Endothelial cell of umbilical vein (primary cell): ENCODE measurements around the gene TRRAP. TPM values are rescaled to one million over a fixed set of nuclear protein-coding genes. Genes with fewer than 3 reads are reported as not detected.
"Not testable (repeated sequence)": the region's sequence is repeated elsewhere in the genome, so short reads cannot be mapped to it uniquely, and the experiment has no call there.

Experiments used
- BruUV-seq: library from RNA; stranded (reverse); fragments of 400-500 nt; replicated peaks from 2 replicates; lab custom pipeline; 2021; lab: Mats Ljungman, UMichigan
- CTCF ChIA-PET: fragments of 300-600, 350-600 bp; sonication (Branson Sonifier 250); formaldehyde crosslinking; loops from one replicate; lab custom pipeline; 2021; ENCODE audit warnings: antibody characterized with exemption, inconsistent platforms; lab: Charles Lee
- POLR2A ChIA-PET: fragments of 300-600, 350-600 bp; sonication (Branson Sonifier 250); formaldehyde crosslinking; loops from one replicate; lab custom pipeline; 2021; ENCODE audit warnings: antibody characterized with exemption, inconsistent platforms; lab: Charles Lee
- DNase-seq: peaks from one replicate; pipeline ENCODE4 v3.0.0-alpha.2; 2011; ENCODE audit warnings: low read depth, low spot score
- FAIRE-seq: peaks from 2 replicates; lab custom pipeline; 2011; peaks lifted over from hg19 to GRCh38; lab: Jason Lieb, UNC
- H2AFZ ChIP-seq: 2 replicates; pipeline ENCODE4 v1.6.0; 2012; ENCODE audit warnings: low read depth, low read length, control low read depth, inconsistent platforms
- H3K27ac ChIP-seq: 2 replicates; pipeline ENCODE4 v1.5.1; 2011; ENCODE audit warnings: low read depth, mild to moderate bottlenecking, control low read depth, low read length, moderate library complexity; ENCODE audit not compliant: insufficient read depth
- H3K27me3 ChIP-seq, 2 experiments: 2 replicates each; pipeline versions ENCODE4 v1.6.0 to v1.6.1; 2011; ENCODE audit warnings: low read length in 2 of 2, mixed read lengths in 1 of 2; ENCODE audit not compliant: control insufficient read depth in 2 of 2, insufficient read depth in 2 of 2
- H3K36me3 ChIP-seq, 2 experiments: 2 replicates in 1 of 2; 3 replicates in 1 of 2; pipeline ENCODE4 v1.5.1; 2011; ENCODE audit warnings: low read length in 2 of 2, mild to moderate bottlenecking in 1 of 2, moderate library complexity in 1 of 2; ENCODE audit not compliant: control insufficient read depth in 2 of 2, insufficient read depth in 2 of 2; ENCODE audit errors: extremely low read depth in 1 of 2
- H3K4me1 ChIP-seq: 3 replicates; pipeline ENCODE4 v1.5.1; 2011; ENCODE audit warnings: mild to moderate bottlenecking, low read length; ENCODE audit not compliant: control insufficient read depth, insufficient read depth; ENCODE audit errors: extremely low read depth
- H3K4me2 ChIP-seq: 2 replicates; pipeline ENCODE4 v1.6.1; 2011; ENCODE audit warnings: low read length, control low read depth, mixed read lengths; ENCODE audit not compliant: insufficient read depth
- H3K4me3 ChIP-seq, 3 experiments: fragments of 200-600 bp in 1 of 3; sonication (generic), shearing (Covaris generic) in 1 of 3; replicated peaks in 1 of 3; 2 replicates each; pipeline ENCODE4 v1.5.1; 2011 to 2016; ENCODE audit warnings: control low read depth in 3 of 3, low read length in 3 of 3, mild to moderate bottlenecking in 2 of 3, inconsistent platforms in 1 of 3, low read depth in 1 of 3, moderate library complexity in 1 of 3; ENCODE audit not compliant: insufficient read depth in 1 of 3
- H3K79me2 ChIP-seq: 2 replicates; pipeline ENCODE4 v1.6.0; 2012; ENCODE audit warnings: low read length, inconsistent platforms; ENCODE audit not compliant: control insufficient read depth, insufficient read depth
- H3K9ac ChIP-seq: replicated peaks from 2 replicates; pipeline ENCODE3; 2011; ENCODE audit warnings: low read length, control low read depth; ENCODE audit not compliant: insufficient read depth; ENCODE audit errors: extremely low read depth
- H3K9me1 ChIP-seq: replicated peaks from 3 replicates; pipeline ENCODE4 v1.6.0; 2011; ENCODE audit warnings: mild to moderate bottlenecking, low read length; ENCODE audit not compliant: control insufficient read depth, insufficient read depth; ENCODE audit errors: extremely low read depth
- H3K9me3 ChIP-seq: replicated peaks from 2 replicates; pipeline ENCODE4 v1.5.1; 2012; ENCODE audit warnings: low read length, inconsistent platforms; ENCODE audit not compliant: control insufficient read depth, insufficient read depth
- H4K20me1 ChIP-seq: replicated peaks from 2 replicates; pipeline ENCODE3; 2011; ENCODE audit warnings: mild to moderate bottlenecking, low read length; ENCODE audit not compliant: control insufficient read depth, insufficient read depth; ENCODE audit errors: extremely low read depth
- EZH2 ChIP-seq: IDR thresholded peaks from 2 replicates; pipeline ENCODE4 v1.6.1; 2012; ENCODE audit warnings: borderline replicate concordance, low read depth, mild to moderate bottlenecking, moderate library complexity, low read length, inconsistent platforms; ENCODE audit not compliant: severe bottlenecking
- FOS ChIP-seq: IDR thresholded peaks from 2 replicates; pipeline ENCODE4 v1.6.1; 2011; ENCODE audit warnings: mild to moderate bottlenecking, low read length, moderate library complexity, borderline replicate concordance; ENCODE audit not compliant: insufficient read depth
- GATA2 ChIP-seq: IDR thresholded peaks from 2 replicates; pipeline ENCODE4 v1.7.0; 2011; ENCODE audit warnings: low read depth, mild to moderate bottlenecking, moderate library complexity, mixed read lengths, low read length; ENCODE audit not compliant: insufficient read length, insufficient read depth
- JUN ChIP-seq: IDR thresholded peaks from 2 replicates; pipeline ENCODE4 v1.6.1; 2011; ENCODE audit warnings: borderline replicate concordance, low read depth; ENCODE audit not compliant: insufficient read length, insufficient read depth
- MYC ChIP-seq: IDR thresholded peaks from one replicate; pipeline ENCODE4 v1.6.1; 2011; ENCODE audit warnings: mild to moderate bottlenecking, low read depth, low read length
- POLR2A ChIP-seq: IDR thresholded peaks from 2 replicates; pipeline ENCODE4 v1.6.1; 2012; ENCODE audit warnings: low read depth, mild to moderate bottlenecking, control low read depth, low read length
- POLR2AphosphoS5 ChIP-seq: IDR thresholded peaks from 2 replicates; pipeline ENCODE4 v1.6.1; 2012; ENCODE audit warnings: low read depth, mild to moderate bottlenecking, control low read depth, low read length, moderate library complexity; ENCODE audit not compliant: insufficient read depth
- dilution Hi-C: fragments of 300-500 bp; cut with MboI; formaldehyde crosslinking; loops from one replicate; pipeline ENCODE4 v1.15.0; 2019; ENCODE audit warnings: low sequenced_read_pairs; ENCODE audit not compliant: extremely low pct_ligation_motif_present
- intact Hi-C: fragments of 100-400 bp; cut with micrococcal nuclease; formaldehyde crosslinking; loops from one replicate; pipeline ENCODE4 v1.10.0; 2022
- polyA plus RNA-seq, 4 experiments: library from polyadenylated mRNA; depleted of rRNA in 3 of 4; stranded (reverse) in 3 of 4; unstranded in 1 of 4; fragments of >200 nt; gene quantifications; 2 replicates each; pipeline versions ENCODE4 v1.2.1 to v1.2.3, GENCODE V29; 2011 to 2012; ENCODE audit warnings: missing spikeins in 1 of 4
- total RNA-seq: library from RNA; stranded (reverse); gene quantifications from 2 replicates; pipeline ENCODE4 v1.2.3, GENCODE V29; 2021
- TF ChIP-seq, protein P1 (sequence below): IDR thresholded peaks from 2 replicates; pipeline ENCODE4 v1.6.1; 2011; ENCODE audit not compliant: insufficient read depth, insufficient read length
- TF ChIP-seq, protein P2 (sequence below), 2 donors: IDR thresholded peaks; 1 replicate in 1 of 2; 2 replicates in 1 of 2; pipeline ENCODE4 v1.5.1; 2011; ENCODE audit warnings: low read length in 2 of 2, mild to moderate bottlenecking in 2 of 2, moderate library complexity in 2 of 2, control low read depth in 1 of 2, inconsistent platforms in 1 of 2, low read depth in 1 of 2; ENCODE audit not compliant: insufficient read depth in 1 of 2; ENCODE audit errors: extremely low read depth in 1 of 2

The TRRAP gene
- total and polyA plus RNA-seq, 2 donors (not counting 3 experiments of a cell fraction or from before 2014, with no cell fraction given) = 21.8 to 45.8 TPM

DNA sequence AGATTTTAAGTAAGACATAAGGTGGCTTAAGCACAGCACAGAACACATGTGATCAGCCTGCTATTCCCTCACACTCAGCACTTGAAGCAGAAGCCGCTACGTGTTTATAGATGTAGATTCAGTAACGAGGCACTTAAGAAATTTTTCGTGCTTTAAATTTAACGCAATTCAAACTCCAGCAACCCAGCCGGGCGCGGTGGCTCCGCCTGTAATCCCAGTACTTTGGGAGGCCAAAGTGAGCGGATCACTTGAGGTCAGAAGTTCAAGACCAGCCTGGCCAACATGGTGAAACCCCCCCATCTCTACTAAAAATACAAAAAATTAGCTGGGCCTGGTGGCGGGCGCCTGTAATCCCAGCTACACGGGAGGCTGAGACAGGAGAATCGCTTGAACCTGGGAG, 167.9 kb downstream of the TRRAP start:
- H3K4me2 ChIP-seq, H3K79me2 ChIP-seq, POLR2A ChIA-PET, H3K27ac ChIP-seq, BruUV-seq, H3K9ac ChIP-seq, intact Hi-C loops, FAIRE-seq, H3K27me3 ChIP-seq, H3K9me1 ChIP-seq, H3K9me3 ChIP-seq, H4K20me1 ChIP-seq, DNase-seq, H2AFZ ChIP-seq, H3K4me3 ChIP-seq, dilution Hi-C loops: not testable (repeated sequence)
- CTCF ChIA-PET = interaction anchor here (0.7 to 1.0 kb wide), 2 partner anchors 27 to 181 kb away, joined by 3 read pairs; no protein-coding TSS in a partner anchor
- Histone ChIP-seq H3K4me1 (peaks cover 40% of the 10 kb centered on the region), H3K36me3 (peaks cover 17 to 18% of the 10 kb centered on the region in 2 experiments)

DNA sequence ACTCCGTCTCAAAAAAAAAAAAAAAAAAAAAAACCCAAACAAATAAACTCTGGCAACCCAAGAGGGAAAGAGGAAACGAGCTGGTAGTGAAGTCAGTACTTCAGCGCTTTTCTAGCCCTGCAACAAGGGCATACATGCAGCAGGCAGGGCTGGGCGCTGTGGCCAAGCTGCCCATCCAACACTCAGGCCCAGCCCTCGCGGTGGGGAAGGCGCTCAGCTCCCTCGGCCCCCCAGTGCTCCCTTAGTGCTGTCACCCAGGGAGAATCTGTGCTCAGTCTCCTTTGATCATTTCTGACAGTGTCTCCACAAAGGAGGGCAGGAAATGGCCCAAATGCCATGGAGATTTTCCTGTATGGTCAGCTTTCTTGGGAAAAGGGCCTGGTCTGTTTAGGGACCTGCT, 168.4 kb downstream of the TRRAP start:
- H3K79me2 ChIP-seq = no peaks in the 10 kb centered on the region
- no peaks in the 10 kb centered on the region for H3K9me1 ChIP-seq
- intact Hi-C loops = no loop called here
- H3K4me2 ChIP-seq = no peak overlapping the region
- no peaks in the 10 kb centered on the region for H4K20me1 ChIP-seq
- FAIRE-seq = no peak
- no peaks in the 10 kb centered on the region for H3K9me3 ChIP-seq
- no peak overlapping the region for H2AFZ ChIP-seq
- DNase-seq = no peak
- ChIA-PET POLR2A (no interaction called here), CTCF (interaction anchor here (0.7 to 1.0 kb wide), 2 partner anchors 26 to 180 kb away, joined by 3 read pairs; no protein-coding TSS in a partner anchor)
- H3K27ac ChIP-seq = no peak overlapping the region
- no TSS peak for BruUV-seq
- H3K36me3 ChIP-seq = peaks cover 15% of the 10 kb centered on the region in 2 experiments
- H3K9ac ChIP-seq = no peak overlapping the region
- H3K4me3 ChIP-seq = no peak overlapping the region
- TF ChIP-seq JUN (no peak), POLR2AphosphoS5 (no peak), GATA2 (no peak), MYC (no peak), FOS (no peak), POLR2A (no peak), EZH2 (no peak)
- TF ChIP-seq, protein P1, sequence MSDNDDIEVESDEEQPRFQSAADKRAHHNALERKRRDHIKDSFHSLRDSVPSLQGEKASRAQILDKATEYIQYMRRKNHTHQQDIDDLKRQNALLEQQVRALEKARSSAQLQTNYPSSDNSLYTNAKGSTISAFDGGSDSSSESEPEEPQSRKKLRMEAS = no peak
- TF ChIP-seq, protein P2, sequence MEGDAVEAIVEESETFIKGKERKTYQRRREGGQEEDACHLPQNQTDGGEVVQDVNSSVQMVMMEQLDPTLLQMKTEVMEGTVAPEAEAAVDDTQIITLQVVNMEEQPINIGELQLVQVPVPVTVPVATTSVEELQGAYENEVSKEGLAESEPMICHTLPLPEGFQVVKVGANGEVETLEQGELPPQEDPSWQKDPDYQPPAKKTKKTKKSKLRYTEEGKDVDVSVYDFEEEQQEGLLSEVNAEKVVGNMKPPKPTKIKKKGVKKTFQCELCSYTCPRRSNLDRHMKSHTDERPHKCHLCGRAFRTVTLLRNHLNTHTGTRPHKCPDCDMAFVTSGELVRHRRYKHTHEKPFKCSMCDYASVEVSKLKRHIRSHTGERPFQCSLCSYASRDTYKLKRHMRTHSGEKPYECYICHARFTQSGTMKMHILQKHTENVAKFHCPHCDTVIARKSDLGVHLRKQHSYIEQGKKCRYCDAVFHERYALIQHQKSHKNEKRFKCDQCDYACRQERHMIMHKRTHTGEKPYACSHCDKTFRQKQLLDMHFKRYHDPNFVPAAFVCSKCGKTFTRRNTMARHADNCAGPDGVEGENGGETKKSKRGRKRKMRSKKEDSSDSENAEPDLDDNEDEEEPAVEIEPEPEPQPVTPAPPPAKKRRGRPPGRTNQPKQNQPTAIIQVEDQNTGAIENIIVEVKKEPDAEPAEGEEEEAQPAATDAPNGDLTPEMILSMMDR (IDR thresholded peaks at IDR 0.05; ENCODE audit: extremely low read depth in 1 of 2, insufficient read depth in 1 of 2, low read depth in 1 of 2, low read length in 2 of 2) = no peak
- H3K4me1 ChIP-seq = peaks cover 38% of the 10 kb centered on the region
- H3K27me3 ChIP-seq = no peaks in the 10 kb centered on the region
- dilution Hi-C loops = no loop called here
